Umbilical cord (tissue), 2 donors: ENCODE results near the gene SLC35F2. TPM values are rescaled to one million over a fixed set of nuclear protein-coding genes. Genes with fewer than 3 reads are reported as not detected.
"Not testable (repeated sequence)": the region's sequence is repeated elsewhere in the genome, so short reads cannot be mapped to it uniquely, and the experiment has no call there.

Source experiments
- DNase-seq: peaks from one replicate; pipeline ENCODE4 v3.0.0-alpha.2; 2015; ENCODE audit warnings: low spot score
- total RNA-seq: library from RNA; depleted of rRNA; stranded (reverse); fragments of >200 nt; gene quantifications from one replicate; pipeline ENCODE4 v1.2.3, GENCODE V29; 2014; ENCODE audit warnings: low replicate concordance; ENCODE audit not compliant: insufficient read depth

SLC35F2 gene
- total RNA-seq, 1 donor from 2014 or later = 5.3 TPM

DNA sequence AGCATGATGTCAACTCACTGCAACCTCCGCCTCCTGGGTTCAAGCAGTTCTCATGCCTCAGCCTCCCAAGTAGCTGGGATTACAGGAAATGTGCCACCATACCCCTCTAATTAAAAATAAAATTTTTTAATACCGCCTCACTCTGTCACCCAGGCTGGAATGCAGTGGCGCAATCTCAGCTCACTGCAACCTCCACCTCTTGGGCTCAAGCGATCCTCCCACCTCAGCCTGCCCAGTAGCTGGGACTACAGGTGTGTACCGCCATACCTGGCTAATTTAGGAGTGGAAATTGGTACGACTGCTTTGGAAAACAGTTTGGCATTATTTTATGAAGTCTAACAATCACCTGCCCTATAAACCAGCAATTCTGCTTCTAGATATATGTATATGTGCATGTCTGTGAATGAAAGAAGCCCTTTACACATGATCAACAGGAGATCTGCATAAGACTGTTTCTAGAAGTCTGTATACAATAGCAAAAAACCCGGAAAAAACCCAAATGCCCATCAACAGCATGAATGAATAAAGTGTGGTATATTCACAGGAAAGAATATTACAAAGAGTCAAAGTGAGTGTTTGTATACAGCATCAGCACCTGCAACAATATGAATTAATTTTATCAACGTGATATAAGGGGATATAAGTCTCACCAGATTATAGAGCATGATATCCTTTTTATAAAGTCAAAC is 16.0 kb downstream of the SLC35F2 start:
- no peak for DNase-seq

DNA sequence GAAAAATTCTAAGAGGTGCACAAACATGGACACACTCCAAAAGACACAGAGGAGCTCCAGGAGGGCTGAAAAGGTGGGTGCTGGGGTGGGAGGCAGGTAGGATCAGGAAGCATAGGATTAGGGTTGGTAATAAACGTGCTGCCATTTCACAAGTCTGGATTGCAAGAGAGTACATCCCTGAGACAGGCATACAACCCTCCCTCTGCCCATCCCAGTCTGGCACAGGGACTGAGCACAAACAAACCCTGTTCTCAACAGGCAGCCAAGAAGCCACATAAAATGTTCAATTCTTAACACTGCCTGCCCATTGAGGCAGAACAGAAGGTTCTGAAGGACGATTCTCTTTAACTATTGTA is 18.5 kb downstream of the SLC35F2 start:
- no peak for DNase-seq

DNA sequence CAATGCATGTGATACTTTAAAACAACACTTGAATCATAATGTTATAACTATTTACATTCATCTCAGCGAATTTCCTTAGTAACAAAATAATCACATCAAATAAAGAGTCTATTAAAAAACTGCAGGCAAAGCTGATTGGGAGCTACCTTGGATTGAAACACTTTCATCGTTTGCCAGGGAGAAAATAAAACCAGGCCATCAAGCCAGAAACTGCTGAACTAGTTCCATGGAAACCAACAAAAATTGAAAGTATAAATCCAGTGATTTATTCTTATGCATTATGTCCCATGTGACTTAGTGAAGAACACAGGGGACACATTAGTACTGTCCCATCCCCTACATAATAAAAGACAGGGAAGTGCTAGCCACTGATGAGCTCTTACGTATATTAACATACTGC is 21.7 kb downstream of the SLC35F2 start:
- no peak for DNase-seq

DNA sequence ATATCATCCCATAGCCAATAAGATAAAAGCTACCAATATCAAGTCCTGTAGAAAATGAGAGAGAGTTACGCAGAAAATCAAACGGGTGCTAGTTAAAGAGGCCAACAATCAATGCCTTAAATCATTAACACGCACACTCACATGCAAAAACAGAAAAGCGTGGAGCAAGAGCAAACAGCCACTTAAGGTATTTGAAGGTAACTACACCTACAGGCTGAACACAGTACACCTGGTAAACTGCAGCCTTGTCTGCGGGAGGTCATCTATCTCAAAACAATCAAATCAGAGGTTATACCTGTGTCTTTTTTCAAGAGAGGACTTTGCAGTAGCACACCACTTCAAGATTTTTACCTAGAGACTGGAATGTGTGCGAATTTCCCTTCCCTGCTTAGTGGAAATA is 23.6 kb downstream of the SLC35F2 start:
- no peak for DNase-seq

DNA sequence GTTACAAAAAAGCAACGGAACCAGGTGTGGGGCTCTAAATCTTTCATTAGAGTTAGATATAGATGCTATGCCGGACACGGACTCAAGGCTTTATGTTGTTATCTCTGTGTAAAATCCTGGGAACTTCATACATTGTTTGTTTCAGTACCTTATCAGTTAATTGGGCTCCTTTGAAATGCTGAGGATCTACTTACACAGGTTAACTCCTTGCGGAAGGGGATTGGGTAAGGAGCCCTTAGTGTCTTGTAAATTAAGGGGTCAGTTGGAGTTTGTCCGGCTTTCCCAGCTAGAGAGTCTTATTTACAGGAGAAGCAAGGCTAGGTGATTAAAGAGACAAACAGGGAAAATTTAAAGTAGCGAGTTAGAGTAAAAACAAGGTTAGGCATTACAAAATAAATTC is 24.7 kb downstream of the SLC35F2 start:
- not testable (repeated sequence) for DNase-seq

DNA sequence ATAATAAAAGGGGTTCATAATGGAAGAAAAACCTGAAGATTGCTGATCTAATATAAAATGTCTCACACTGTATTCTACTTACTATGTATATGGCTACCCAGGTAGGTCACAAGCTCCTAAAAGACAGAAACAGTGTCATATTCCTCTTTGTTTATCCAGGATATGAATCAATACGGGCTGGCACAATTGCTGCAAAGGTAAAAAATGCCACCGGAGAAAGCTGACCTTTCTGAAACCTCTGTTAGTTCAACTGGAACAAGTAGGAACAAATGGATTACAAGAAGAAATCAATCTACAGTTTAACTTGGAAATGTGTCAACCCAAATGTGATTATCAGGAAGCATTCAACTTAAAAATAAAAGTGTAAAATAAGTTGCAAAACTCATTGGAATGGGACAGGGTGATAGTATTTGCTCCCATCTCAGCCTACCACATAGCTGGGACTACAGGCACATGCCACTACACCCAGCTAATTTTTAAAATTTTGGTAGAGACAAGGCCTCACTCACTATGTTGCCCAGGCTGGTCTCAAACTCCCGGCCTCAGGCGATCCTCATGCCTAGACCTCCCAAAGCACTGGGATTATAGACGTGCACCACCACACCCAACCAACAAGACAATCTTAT is 27.6 kb downstream of the SLC35F2 start:
- no peak for DNase-seq

DNA sequence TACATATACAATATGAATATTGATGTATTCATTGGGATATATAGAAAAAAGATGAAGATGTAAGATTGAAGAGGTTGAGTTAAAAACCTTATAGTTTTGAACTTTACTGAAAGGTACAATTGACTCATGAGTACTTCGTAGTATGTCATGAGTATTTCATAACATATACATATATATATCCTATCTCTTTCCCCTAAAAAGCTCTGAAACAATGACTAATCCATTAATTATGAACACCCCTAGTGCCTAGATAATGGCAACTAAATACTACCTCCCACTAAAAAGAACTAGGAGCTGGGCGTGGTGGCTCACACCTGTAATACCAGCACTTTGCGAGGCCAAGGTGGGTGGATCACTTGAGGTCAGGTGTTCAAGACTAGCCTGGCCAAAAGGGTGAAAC is 31.5 kb downstream of the SLC35F2 start:
- DNase-seq = no peak

DNA sequence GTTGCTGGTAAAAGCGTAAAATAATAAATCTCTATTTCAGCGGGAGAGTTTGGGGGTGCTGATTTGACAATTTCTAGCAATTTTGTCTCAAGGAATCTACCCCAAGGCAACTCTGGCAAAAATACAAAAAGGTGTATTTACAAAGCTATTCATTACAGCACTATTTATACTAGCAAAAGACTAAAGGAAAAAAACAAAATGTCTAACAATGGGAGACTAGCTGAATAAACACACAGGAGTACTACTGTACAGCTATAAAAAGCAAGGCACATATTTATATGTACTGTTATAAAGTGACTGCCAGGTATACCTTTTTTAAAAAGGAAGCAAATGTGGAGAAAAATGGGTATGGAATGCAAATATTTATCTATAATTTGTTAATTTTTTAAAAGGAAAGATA is 32.7 kb downstream of the SLC35F2 start:
- no peak for DNase-seq

DNA sequence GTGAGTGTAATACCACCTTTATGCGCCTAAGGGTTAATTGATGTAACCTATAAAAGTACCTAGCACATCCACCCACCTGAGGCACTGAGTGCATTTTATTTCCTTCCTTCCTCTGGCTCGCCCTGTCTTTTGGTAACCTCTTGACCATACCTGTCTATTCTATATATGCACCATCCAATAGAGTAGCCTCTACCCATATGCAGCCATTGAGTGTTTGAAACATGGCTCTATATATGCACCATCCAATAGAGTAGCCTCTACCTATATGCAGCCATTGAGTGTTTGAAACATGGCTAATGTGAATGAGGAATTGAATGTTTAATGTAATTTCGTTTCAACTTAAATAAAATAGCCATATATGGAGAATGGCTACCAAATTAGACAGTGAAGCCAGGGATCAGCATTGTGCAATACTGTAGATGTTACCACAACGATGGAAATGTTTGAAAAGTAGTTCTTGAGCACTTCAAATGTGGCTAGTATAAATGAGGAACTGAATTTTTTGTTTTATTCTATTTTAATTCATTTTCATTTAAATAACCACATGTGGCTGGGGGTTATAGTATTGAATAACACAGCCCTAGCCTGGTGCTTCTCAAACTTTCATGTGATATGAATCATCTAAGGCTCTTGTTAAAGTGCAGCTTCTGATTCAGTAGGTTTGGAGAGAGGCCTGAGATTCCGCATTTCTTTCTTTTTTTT is 33.8 kb downstream of the SLC35F2 start:
- DNase-seq = no peak

DNA sequence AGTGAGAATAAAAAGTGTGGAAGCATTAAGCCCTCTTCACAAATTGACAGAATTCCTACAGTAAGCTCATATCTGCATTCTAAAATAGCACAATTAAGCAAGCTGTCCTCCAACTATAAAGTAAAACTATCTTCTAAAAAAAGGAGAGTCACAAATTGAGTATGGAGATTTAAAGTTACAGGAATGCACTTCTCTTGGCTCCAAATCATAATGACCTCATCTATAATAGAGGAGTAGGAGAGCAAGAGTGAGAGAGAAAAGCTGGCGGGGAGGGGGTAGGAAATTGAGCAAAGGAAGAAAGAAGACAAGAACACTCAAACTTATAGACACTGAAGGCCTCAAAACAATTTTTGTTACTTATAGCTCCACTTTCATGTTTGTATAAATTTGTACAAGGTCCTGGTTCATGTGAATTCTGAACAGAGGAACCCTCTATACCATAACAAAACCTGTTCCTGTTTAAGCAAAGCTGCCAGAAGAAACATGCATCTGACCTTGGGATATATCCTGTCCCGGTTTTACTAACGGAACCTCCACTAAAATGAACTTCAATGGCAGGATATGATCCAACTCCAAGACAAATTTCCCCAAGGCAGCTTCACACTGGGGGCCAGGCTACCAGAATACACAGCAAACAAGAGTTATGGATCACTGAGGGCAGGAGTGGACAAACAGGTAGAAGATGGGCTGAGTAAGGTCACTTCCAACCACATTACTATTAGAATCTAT is 37.2 kb downstream of the SLC35F2 start:
- peak; percentile 44 for DNase-seq

DNA sequence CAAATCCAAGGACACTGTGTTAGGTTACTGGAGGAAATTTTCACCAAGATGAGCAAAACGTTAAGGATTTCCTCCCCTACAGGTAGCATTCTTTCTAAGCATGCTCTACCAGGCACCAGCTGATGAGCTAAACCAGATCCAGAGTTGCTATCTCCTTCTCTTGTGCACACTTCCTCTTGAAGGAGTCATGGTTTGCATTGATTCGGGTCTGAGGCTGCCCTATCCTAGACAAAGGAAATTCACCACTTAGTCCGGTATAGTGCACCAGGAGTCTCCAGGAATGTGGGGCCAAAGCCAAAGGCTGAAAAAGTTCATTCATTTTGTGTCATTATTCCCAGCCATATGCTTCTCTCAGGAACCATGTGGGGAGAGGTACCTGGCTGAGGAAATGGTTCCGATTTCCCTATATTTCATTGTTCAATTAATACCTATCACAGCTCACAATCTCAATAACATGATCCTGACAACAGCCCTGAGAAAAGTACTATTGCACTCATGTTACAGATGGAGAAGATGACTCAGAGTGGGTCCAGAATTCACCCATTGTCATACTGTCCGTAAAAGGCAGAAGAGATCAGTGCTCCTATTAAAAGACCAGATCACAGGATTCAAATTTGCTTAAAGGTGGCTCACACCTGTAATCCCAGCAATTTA is 39.1 kb downstream of the SLC35F2 start:
- no peak for DNase-seq

DNA sequence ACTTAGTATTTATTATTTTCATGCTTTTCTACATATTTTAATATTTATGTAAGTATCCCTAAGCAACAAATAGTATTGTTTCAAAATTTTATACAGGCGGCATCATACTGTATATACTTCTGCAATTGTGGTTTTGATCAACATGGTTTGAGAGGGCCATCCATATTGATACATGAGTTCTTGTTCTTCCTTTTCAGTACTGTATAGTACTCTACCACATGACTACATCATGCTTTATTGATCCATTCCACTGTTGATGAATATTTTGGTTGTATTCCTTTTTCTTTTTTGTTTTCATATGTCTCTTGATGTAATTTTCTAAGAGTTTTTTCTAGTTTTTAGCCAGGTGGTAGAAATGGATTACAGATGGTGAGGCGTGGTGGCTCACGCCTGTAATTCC is 40.1 kb downstream of the SLC35F2 start:
- no peak for DNase-seq

DNA sequence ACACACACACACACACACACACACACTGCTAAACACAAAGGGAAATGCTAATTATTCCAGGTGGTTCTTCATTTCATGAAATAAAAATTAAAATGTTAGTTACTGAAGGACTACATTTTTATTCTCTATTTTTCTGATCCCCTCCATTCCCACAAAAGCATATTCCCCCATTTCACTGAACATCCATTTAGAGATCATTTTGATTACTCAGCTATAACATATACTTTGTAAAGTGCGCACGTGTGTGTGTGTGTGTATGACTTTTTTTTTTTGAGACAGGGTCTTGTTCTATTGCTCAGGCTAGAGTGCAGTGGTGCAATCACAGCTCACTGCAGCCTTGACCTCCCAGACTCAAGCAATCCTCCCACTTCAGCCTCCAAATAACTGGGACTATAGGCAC is 42.6 kb downstream of the SLC35F2 start:
- no peak for DNase-seq

DNA sequence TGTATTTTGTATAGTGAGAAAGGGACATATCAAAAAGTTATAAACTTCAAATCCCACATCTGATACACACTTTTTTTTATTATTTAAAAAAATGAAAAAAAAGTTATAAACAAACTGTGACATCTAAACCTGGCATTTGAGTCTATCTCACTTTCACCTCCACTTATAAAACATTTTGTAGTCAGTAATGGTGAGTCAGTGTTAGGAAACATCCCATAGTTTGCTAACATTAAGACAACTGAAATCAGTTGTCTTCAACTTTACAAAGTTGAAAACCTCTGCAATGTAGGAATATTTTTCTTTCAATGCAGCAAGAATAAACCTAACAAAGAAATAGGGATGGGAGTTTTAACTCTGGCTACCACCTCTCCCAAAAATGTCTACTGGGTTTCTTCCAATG is 47.7 kb downstream of the SLC35F2 start:
- DNase-seq = no peak

DNA sequence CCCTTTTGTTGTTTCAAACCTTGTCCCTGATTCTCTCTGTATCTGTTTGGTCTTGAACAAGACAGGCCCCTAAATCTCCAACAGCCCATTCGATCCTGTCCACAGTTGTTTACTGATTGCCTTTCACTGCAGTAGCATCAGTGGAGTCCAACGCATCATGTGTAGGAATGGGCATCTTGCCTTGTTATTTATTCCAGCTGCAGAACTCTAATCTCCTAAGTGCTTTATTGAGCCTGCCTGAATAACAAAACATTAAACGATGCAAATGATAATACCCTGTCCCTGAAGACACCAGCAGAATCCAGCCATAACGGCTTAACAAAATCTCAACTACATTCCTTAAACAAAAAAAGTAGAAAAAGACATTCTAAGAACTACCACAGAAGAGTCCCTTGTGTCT is 50.1 kb downstream of the SLC35F2 start:
- peak; percentile 28 for DNase-seq

DNA sequence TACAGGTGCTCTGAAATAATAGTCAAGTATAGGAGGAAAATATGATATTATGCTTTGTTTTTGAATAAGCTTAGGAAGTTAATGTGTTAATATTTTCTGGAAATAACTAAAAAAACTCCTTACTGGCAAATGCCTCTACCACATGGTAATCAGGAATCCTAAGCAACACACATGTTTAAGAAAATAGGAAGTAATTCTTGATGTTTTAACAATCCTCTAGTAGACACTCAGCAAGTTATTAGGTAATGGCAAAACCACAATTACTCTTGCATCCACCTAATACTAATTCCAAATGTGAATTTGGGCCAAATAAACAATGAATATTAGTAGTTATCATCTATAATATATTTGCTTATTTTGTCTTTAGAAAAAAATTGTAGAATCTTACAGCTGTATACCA is 53.6 kb downstream of the SLC35F2 start:
- no peak for DNase-seq

DNA sequence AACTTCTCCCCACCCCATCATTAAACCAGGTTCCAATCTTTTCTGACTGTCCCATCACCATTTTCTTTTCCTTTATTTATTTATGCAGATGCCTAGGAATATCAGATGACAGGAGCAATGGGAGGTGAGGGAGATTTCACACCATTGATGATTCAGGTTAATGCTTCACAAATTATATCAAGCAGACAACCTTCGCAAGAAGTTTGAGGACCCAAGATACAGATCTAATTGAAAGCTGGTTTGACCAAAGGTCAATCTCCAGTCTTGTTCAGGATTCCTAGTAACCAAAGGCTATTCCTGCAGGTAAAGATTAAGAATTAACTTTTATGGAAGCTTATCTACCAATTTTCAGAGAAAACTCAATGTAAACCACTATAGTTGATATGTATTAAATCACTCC is 54.4 kb downstream of the SLC35F2 start:
- no peak for DNase-seq

DNA sequence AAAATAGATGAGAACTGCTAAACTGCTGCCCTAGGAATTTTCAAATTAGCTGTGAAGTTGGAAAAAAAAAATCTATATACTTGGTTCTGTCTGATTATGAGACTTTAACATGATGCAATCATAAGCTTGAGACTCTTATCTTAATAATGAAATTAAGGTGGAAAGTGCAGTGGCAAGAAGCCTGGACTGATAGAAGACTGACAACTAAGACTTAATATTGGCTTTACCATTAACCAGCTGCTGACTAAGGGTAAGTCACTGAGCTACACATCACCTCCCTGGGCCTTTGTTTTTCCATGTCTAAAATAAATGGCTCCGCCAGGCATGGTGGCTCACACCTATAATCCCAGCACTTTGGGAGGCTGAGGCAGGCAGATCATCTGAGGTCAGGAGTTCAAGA is 56.9 kb downstream of the SLC35F2 start:
- no peak for DNase-seq

DNA sequence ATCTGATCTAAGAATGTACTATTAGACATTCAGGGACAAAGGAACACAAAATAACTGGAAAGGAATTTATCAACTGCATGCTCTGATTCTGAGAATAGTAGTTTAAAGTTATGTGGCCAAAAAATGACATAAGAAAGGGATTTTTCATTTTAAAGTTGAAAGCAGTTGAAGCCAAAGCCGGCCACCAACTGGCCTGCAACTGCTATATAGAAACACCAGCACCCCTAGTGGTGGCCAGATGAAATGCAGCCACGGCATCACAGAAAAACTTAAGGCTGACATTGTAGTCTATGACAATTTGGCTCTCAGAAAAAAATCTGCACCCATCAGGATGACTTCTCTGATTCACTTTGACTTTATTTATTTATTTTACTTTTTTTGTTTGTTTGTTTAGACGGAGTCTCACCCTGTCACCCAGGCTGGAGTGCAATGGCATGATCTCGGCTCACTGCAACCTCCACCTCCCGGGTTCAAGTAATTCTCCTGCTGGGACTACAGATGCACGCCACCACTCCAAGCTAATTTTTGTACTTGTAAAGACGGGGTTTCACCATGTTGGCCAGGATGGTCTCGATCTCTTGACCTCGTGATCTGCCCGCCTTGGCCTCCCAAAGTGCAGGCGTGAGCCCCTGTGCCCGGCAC is 59.2 kb downstream of the SLC35F2 start:
- peak; percentile 66 for DNase-seq

DNA sequence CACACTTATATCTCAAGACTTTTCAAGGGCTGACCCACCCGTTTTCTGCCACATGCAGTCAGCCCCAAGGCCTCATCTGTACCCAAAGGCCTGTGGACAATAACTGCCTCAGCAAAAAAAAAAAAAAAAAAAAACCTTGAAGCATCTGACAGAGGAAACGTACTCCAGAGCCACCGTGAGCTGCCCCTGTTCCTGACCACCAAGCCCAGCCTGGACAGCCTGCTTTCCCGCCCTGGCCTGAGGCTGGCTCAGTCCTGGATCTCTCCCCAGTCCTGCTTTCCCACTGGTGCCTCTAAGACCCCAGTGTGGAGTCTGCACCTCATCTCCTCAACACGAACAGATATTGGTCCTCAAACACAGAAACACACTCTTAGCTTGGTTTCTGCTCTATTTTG is 66.5 kb downstream of the SLC35F2 start:
- peak; percentile 14 for DNase-seq

DNA sequence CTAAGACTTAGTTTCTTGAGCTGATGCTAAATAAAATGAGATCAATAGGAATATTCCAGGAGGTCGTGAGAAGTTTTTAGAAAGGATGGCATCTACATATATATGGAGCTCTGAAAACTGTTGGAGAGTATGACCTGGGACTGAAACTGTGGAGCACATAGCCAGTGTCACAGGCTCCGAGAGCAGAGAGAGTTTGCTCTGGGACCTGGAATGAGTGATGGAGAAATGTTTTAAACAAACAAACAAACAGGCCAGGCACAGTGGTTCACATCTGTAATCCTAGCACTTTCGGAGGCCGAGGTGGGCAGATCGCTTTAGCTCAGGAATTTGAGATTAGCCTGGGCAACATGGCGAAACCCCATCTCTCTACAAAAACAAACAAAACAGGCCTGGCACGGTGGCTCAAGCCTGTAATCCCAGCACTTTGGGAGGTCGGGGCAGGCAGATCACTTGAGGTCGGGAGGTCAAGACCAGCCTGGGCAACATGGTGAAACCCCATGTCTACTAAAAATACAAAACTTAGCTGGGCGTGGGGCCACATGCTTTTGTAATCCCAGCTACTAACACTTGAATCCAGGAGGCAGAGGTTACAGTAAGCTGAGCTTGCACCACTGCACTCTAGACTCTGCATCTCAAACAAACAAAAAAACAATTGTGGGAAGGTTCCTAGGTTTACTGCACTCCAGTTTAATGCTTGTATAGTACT is 67.1 kb downstream of the SLC35F2 start:
- DNase-seq = peak; percentile 7
